Astrocyte of the cerebellum (primary cell): Measurements from ENCODE around the gene GPR25.

Experiments used
- DNase-seq: peaks from one replicate; pipeline ENCODE4 v3.0.0-alpha.2; 2011; ENCODE audit warnings: low read depth
- H3K4me3 ChIP-seq: 2 replicates; pipeline ENCODE4 v1.5.1; 2011; ENCODE audit warnings: mild to moderate bottlenecking, low read depth, low read length, moderate library complexity
- CTCF ChIP-seq: IDR thresholded peaks from 2 replicates; pipeline ENCODE4 v1.5.1; 2012; ENCODE audit warnings: low read length, low read depth, moderate library complexity, mild to moderate bottlenecking; ENCODE audit errors: missing control alignments
- in situ Hi-C: cut with HindIII; loops from 2 replicates; pipeline ENCODE4 v1.10.0; 2017; ENCODE audit warnings: low sequenced_read_pairs

GPR25 gene

GRCh38 chr1:200845360-200845759 lies 27.4 kb upstream of the GPR25 start:
- TF ChIP-seq CTCF = no peak
- no peak overlapping the region for H3K4me3 ChIP-seq
- in situ Hi-C loops = no loop called here
- no peak for DNase-seq

- no peak for DNase-seq
- in situ Hi-C loops = no loop called here
- no peak for TF ChIP-seq CTCF
- H3K4me3 ChIP-seq = no peak overlapping the region
Measured at GRCh38 chr1:200846398-200846797, 26.4 kb upstream of the GPR25 start.

- no peak overlapping the region for H3K4me3 ChIP-seq
- in situ Hi-C loops = no loop called here
- TF ChIP-seq CTCF = no peak
- no peak for DNase-seq
Measured at GRCh38 chr1:200849430-200849829, 23.4 kb upstream of the GPR25 start.

- no peak for TF ChIP-seq CTCF
- in situ Hi-C loops = no loop called here
- H3K4me3 ChIP-seq = no peak overlapping the region
- DNase-seq = no peak
Measured at GRCh38 chr1:200850554-200850953, 22.2 kb upstream of the GPR25 start.

GRCh38 chr1:200856716-200857357 lies 15.9 kb upstream of the GPR25 start:
- TF ChIP-seq CTCF = no peak
- DNase-seq = no peak
- no peak overlapping the region for H3K4me3 ChIP-seq
- in situ Hi-C loops = no loop called here

GRCh38 chr1:200857804-200858203 lies 15.0 kb upstream of the GPR25 start:
- in situ Hi-C loops = no loop called here

More at GRCh38 chr1:200857804-200858203, 15.0 kb upstream of the GPR25 start:
- DNase-seq = no peak
- TF ChIP-seq CTCF = no peak
- H3K4me3 ChIP-seq = no peak overlapping the region
